Peyer's patch (tissue), 4 donors: ENCODE measurements around the gene NOD1. TPM values are rescaled to one million over a fixed set of nuclear protein-coding genes. Genes with fewer than 3 reads are reported as not detected.
A peak's percentile ranks its signal among the peaks of the same experiment; 100 is the strongest.

Experiments
- DNase-seq, 3 donors: peaks; one replicate each; pipeline ENCODE4 v3.0.0-alpha.2; 2017 to 2019
- H3K27ac ChIP-seq, 4 donors: fragments of 200-600 bp; sonication (generic); one replicate each; pipeline ENCODE4 v1.5.1; 2016 to 2019
- H3K27me3 ChIP-seq, 2 donors: fragments of 200-600 bp; sonication (generic); one replicate each; pipeline ENCODE4 v1.5.1; 2019
- H3K36me3 ChIP-seq, 3 donors: fragments of 200-600 bp; sonication (generic); one replicate each; pipeline ENCODE4 v1.5.1; 2016 to 2019
- H3K4me1 ChIP-seq, 4 donors: fragments of 200-600 bp; sonication (generic); one replicate each; pipeline ENCODE4 v1.5.1; 2016 to 2019
- H3K4me3 ChIP-seq, 4 donors: fragments of 200-600 bp; sonication (generic); 1 replicate in 3 of 4; 2 replicates in 1 of 4; pipeline ENCODE4 v1.5.1; 2016 to 2019; ENCODE audit warnings: mild to moderate bottlenecking in 1 of 4
- H3K9me3 ChIP-seq, 4 donors: fragments of 200-600 bp; sonication (generic); one replicate each; pipeline ENCODE4 v1.5.1; 2016 to 2019; ENCODE audit warnings: mild to moderate bottlenecking in 1 of 4
- POLR2A ChIP-seq, 2 donors: fragments of 450-650 bp; IDR thresholded peaks; one replicate each; pipeline ENCODE4 v1.5.1; 2017; ENCODE audit warnings: antibody characterized with exemption in 2 of 2, mild to moderate bottlenecking in 2 of 2, moderate library complexity in 2 of 2
- total RNA-seq, 4 donors: library from RNA; depleted of rRNA; stranded (reverse); fragments of >200 nt; gene quantifications; one replicate each; pipeline ENCODE4 v1.1.0, GENCODE V29; 2016
- TF ChIP-seq, protein P1 (sequence below), 6 experiments: fragments of 450-650 bp in 4 of 6; fragments of 200-600 bp in 2 of 6; sonication (generic) in 1 of 6; IDR thresholded peaks; one replicate each; pipeline ENCODE4 v1.5.1; 2017 to 2019; ENCODE audit warnings: antibody characterized with exemption in 6 of 6, mild to moderate bottlenecking in 3 of 6, moderate library complexity in 1 of 6

The NOD1 gene
- total RNA-seq, 4 donors from 2014 or later = 4.0 to 29.7 (median 21.0) TPM

DNA sequence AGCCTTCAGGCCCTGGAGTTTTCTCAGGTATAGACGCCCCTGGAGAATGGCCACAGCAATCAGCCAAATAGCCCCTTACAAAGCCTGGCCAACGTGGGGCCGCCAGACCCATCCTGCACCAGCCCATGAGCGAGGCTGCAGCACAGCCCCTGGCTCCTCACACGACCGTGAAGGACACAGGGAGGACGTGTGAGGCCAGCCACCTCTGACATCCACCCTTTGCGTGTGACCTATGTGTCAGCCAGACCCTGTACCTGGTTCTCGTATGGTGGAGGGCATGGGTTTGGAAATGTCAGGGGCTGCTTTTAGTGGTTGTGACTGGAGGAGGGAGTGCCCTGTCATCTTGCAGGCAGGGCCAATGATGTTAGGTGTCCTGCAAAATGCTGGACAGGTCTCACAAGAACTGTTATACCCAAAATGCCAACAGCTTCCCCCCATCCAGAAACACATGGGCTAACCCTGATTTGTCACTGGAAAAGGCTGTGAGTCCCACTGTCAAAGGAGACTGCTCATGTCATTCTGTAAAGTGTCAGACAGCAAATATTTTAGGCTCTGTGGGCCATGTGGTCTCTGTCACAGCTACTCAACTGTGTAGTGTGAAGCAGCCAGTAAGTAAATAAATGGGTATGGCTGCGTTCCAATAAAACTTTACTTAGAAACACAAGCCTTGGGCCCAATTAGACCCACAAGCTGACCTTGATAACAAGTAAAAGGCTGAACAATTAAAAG, 30.0 kb downstream of the NOD1 start:
- DNase-seq = peak in 1 of 3 donors; percentile 30
- Histone ChIP-seq H3K4me3 (no peak overlapping the region), H3K27ac (no peak overlapping the region), H3K9me3 (no peaks in the 10 kb centered on the region), H3K4me1 (no peaks in the 10 kb centered on the region), H3K36me3 (peaks cover 0 to 44% (median 0%) of the 10 kb centered on the region in 3 donors), H3K27me3 (no peaks in the 10 kb centered on the region)
- no peak for TF ChIP-seq POLR2A (IDR thresholded peaks at IDR 0.05)
- TF ChIP-seq, protein P1, sequence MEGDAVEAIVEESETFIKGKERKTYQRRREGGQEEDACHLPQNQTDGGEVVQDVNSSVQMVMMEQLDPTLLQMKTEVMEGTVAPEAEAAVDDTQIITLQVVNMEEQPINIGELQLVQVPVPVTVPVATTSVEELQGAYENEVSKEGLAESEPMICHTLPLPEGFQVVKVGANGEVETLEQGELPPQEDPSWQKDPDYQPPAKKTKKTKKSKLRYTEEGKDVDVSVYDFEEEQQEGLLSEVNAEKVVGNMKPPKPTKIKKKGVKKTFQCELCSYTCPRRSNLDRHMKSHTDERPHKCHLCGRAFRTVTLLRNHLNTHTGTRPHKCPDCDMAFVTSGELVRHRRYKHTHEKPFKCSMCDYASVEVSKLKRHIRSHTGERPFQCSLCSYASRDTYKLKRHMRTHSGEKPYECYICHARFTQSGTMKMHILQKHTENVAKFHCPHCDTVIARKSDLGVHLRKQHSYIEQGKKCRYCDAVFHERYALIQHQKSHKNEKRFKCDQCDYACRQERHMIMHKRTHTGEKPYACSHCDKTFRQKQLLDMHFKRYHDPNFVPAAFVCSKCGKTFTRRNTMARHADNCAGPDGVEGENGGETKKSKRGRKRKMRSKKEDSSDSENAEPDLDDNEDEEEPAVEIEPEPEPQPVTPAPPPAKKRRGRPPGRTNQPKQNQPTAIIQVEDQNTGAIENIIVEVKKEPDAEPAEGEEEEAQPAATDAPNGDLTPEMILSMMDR (IDR thresholded peaks at IDR 0.05) = no peak

DNA sequence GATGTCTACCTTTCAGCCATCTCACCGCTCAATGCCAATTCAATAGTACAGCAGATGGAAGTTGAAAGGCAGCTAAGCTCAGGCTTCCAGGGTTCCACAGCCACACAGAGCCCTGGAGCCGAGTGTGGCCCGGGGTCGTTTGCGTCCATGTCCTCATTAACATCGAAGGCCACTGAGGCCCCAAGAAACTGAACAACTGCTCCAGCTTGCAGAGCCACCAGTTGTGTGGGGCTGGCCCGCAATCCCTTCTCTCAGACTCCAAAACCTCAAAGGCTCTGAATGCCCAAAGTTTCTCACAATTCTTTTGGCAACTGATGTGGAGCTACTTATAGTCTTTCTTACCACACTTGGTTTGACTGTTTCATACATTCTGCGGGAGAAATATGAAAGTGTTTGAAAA, 31.1 kb downstream of the NOD1 start:
- H3K4me1 ChIP-seq = no peaks in the 10 kb centered on the region
- no peak overlapping the region for H3K27ac ChIP-seq
- peaks cover 0 to 42% (median 0%) of the 10 kb centered on the region in 3 donors for H3K36me3 ChIP-seq
- peak in 1 of 3 donors; percentile 24 for DNase-seq
- no peaks in the 10 kb centered on the region for H3K27me3 ChIP-seq
- H3K4me3 ChIP-seq = no peak overlapping the region
- no peaks in the 10 kb centered on the region for H3K9me3 ChIP-seq
- TF ChIP-seq, protein P1 (IDR thresholded peaks at IDR 0.05) = no peak
- TF ChIP-seq POLR2A (IDR thresholded peaks at IDR 0.05) = no peak

GRCh38 chr7:30446266-30446665, 32.3 kb downstream of the NOD1 start:
- H3K27ac ChIP-seq = peak overlapping the region in 1 of 4 donors; percentile 11
- H3K36me3 ChIP-seq = peaks cover 0 to 30% (median 0%) of the 10 kb centered on the region in 3 donors
- H3K4me1 ChIP-seq = no peaks in the 10 kb centered on the region
- H3K9me3 ChIP-seq = no peaks in the 10 kb centered on the region
- TF ChIP-seq POLR2A (IDR thresholded peaks at IDR 0.05) = no peak
- TF ChIP-seq, protein P1 (IDR thresholded peaks at IDR 0.05) = no peak
- peak in 1 of 3 donors; percentile 43 for DNase-seq
- no peaks in the 10 kb centered on the region for H3K27me3 ChIP-seq
- H3K4me3 ChIP-seq = no peak overlapping the region

DNA sequence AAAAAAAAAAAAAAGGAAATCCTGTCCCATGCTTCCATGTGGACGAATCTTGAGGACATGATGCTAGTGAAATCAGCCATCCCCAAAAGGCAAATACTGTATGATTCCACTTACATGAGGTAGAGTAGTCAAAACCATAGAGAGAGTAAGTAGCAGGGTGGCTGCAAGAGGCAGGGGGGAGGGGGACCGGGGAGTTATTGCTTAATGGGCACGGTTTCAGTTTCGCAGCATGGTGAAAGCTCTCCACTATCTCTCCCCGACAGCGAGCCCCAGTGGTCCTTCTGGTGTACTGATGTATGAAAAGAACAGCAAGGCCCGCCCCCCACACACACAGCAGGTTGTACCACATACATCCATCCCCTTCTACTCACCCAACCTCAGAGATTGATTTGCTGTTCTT, 32.8 kb downstream of the NOD1 start:
- no peaks in the 10 kb centered on the region for H3K27me3 ChIP-seq
- H3K36me3 ChIP-seq = peaks cover 0 to 25% (median 0%) of the 10 kb centered on the region in 3 donors
- no peaks in the 10 kb centered on the region for H3K4me1 ChIP-seq
- peak; percentile 68 to 95 (median 93) for DNase-seq
- TF ChIP-seq, protein P1 (IDR thresholded peaks at IDR 0.05) = peak; percentile 33 to 57 (median 49)
- no peak for TF ChIP-seq POLR2A (IDR thresholded peaks at IDR 0.05)
- H3K27ac ChIP-seq = peak overlapping the region in 1 of 4 donors; percentile 11
- no peaks in the 10 kb centered on the region for H3K9me3 ChIP-seq
- H3K4me3 ChIP-seq = no peak overlapping the region

- Histone ChIP-seq H3K27me3 (no peaks in the 10 kb centered on the region), H3K9me3 (no peaks in the 10 kb centered on the region), H3K4me3 (no peak overlapping the region), H3K36me3 (peaks cover 0 to 23% (median 0%) of the 10 kb centered on the region in 3 donors), H3K27ac (no peak overlapping the region), H3K4me1 (peaks cover 0 to 15% (median 9%) of the 10 kb centered on the region in 4 donors)
- no peak for TF ChIP-seq POLR2A (IDR thresholded peaks at IDR 0.05)
- TF ChIP-seq, protein P1 (IDR thresholded peaks at IDR 0.05) = no peak
- DNase-seq = peak in 1 of 3 donors; percentile 15
Measured at GRCh38 chr7:30437823-30438574, 40.6 kb downstream of the NOD1 start.
